ENCODE measurements around the gene OR2T6. TPM values are rescaled to one million over a fixed set of nuclear protein-coding genes. Genes with fewer than 3 reads are reported as not detected.

Gene OR2T6
- not detected for polyA plus RNA-seq (2012; ENCODE audit: insufficient read length, low read depth)

- no peak for TF ChIP-seq TAF1 (IDR thresholded peaks at IDR 0.05; ENCODE audit: borderline replicate concordance, insufficient read depth, low read length)
- TF ChIP-seq SIN3A (IDR thresholded peaks at IDR 0.05; ENCODE audit: borderline replicate concordance, insufficient read depth, low read length) = no peak
- TF ChIP-seq POLR2AphosphoS5 (IDR thresholded peaks at IDR 0.05; ENCODE audit: low read depth, low read length) = no peak
- no peak for TF ChIP-seq FOXP2 (optimal IDR thresholded peaks at IDR 0.05; ENCODE audit: borderline replicate concordance, extremely low read depth, extremely low read length, insufficient read depth)
- TF ChIP-seq REST (IDR thresholded peaks at IDR 0.05; ENCODE audit: insufficient read depth in 1 of 2, low read depth in 2 of 2, low read length in 2 of 2) = no peak
These were observed at the start of gene OR2T6 for GRCh38 chr1:248375446-248375845. OR2T6 (plus strand) TSS chr1:248375746; CDS start chr1:248387609, 11,863 bp downstream.

GRCh38 chr1:248343451-248343850 is 32.1 kb upstream of the OR2T6 start:
- TF ChIP-seq POLR2AphosphoS5 (IDR thresholded peaks at IDR 0.05; ENCODE audit: low read depth, low read length) = no peak
- no peak for TF ChIP-seq TAF1 (IDR thresholded peaks at IDR 0.05; ENCODE audit: borderline replicate concordance, insufficient read depth, low read length)
- no peak for TF ChIP-seq FOXP2 (optimal IDR thresholded peaks at IDR 0.05; ENCODE audit: borderline replicate concordance, extremely low read depth, extremely low read length, insufficient read depth)

- TF ChIP-seq FOXP2 (optimal IDR thresholded peaks at IDR 0.05; ENCODE audit: borderline replicate concordance, extremely low read depth, extremely low read length, insufficient read depth) (no peak), TAF1 (IDR thresholded peaks at IDR 0.05; ENCODE audit: borderline replicate concordance, insufficient read depth, low read length) (no peak), SIN3A (IDR thresholded peaks at IDR 0.05; ENCODE audit: borderline replicate concordance, insufficient read depth, low read length) (no peak), REST (IDR thresholded peaks at IDR 0.05; ENCODE audit: insufficient read depth in 1 of 2, low read depth in 2 of 2, low read length in 2 of 2) (no peak)
These were observed 27.1 kb upstream of the OR2T6 start, which contains the start of gene OR14C36 for GRCh38 chr1:248348475-248348874. OR14C36 (plus strand) TSS chr1:248348775; CDS start chr1:248348775, 0 bp downstream.

- TF ChIP-seq REST (IDR thresholded peaks at IDR 0.05; ENCODE audit: insufficient read depth in 1 of 2, low read depth in 2 of 2, low read length in 2 of 2) = no peak
- no peak for TF ChIP-seq FOXP2 (optimal IDR thresholded peaks at IDR 0.05; ENCODE audit: borderline replicate concordance, extremely low read depth, extremely low read length, insufficient read depth)
- no peak for TF ChIP-seq TAF1 (IDR thresholded peaks at IDR 0.05; ENCODE audit: borderline replicate concordance, insufficient read depth, low read length)
- no peak for TF ChIP-seq SIN3A (IDR thresholded peaks at IDR 0.05; ENCODE audit: borderline replicate concordance, insufficient read depth, low read length)
These were observed 16.1 kb upstream of the OR2T6 start for GRCh38 chr1:248359415-248359814.

- TF ChIP-seq FOXP2 (optimal IDR thresholded peaks at IDR 0.05; ENCODE audit: borderline replicate concordance, extremely low read depth, extremely low read length, insufficient read depth) (no peak), REST (IDR thresholded peaks at IDR 0.05; ENCODE audit: insufficient read depth in 1 of 2, low read depth in 2 of 2, low read length in 2 of 2) (no peak), TAF1 (IDR thresholded peaks at IDR 0.05; ENCODE audit: borderline replicate concordance, insufficient read depth, low read length) (no peak), POLR2AphosphoS5 (IDR thresholded peaks at IDR 0.05; ENCODE audit: low read depth, low read length) (no peak), SIN3A (IDR thresholded peaks at IDR 0.05; ENCODE audit: borderline replicate concordance, insufficient read depth, low read length) (no peak)
These were observed 14.3 kb upstream of the OR2T6 start, which contains the start of gene OR2T4 for GRCh38 chr1:248361121-248361715. OR2T4 (plus strand) TSS chr1:248361665; CDS start chr1:248361665, 0 bp downstream.
